H1 (cell line): ENCODE data around the gene CENPB.

Experiments
- CEBPB ChIP-seq: IDR thresholded peaks from 2 replicates; pipeline ENCODE4 v1.6.1; 2012; ENCODE audit warnings: low read depth, low read length
- CREB1 ChIP-seq: IDR thresholded peaks from 2 replicates; pipeline ENCODE4 v1.6.1; 2012; ENCODE audit warnings: inconsistent platforms
- EZH2 ChIP-seq: fragments of 200-600 bp; sonication (generic); IDR thresholded peaks from 2 replicates; pipeline ENCODE4 v1.7.1; 2012; ENCODE audit warnings: low read depth, mild to moderate bottlenecking, moderate library complexity, low read length, inconsistent platforms; ENCODE audit not compliant: severe bottlenecking
- POLR2A ChIP-seq, 2 experiments: IDR thresholded peaks; 1 replicate in 1 of 2; 2 replicates in 1 of 2; pipeline ENCODE4 v1.6.1; 2011; ENCODE audit warnings: low read depth in 2 of 2, low read length in 2 of 2, mild to moderate bottlenecking in 2 of 2; ENCODE audit errors: control extremely low read depth in 1 of 2
- SIRT6 ChIP-seq: IDR thresholded peaks from one replicate; pipeline ENCODE4 v1.7.1; 2012; ENCODE audit warnings: low read length, inconsistent platforms
- SP1 ChIP-seq: IDR thresholded peaks from 2 replicates; pipeline ENCODE4 v1.6.1; 2011; ENCODE audit warnings: low read depth, low read length
- TF ChIP-seq, protein P1 (sequence below), 3 experiments: IDR thresholded peaks; 1 replicate in 2 of 3; 2 replicates in 1 of 3; pipeline versions ENCODE4 v1.5.1 to v1.6.1; 2011; ENCODE audit warnings: low read length in 3 of 3, mild to moderate bottlenecking in 3 of 3, inconsistent platforms in 2 of 3, low read depth in 1 of 3, moderate library complexity in 1 of 3; ENCODE audit not compliant: insufficient read depth in 1 of 3; ENCODE audit errors: control extremely low read depth in 1 of 3
- TF ChIP-seq, protein P2 (sequence below): IDR thresholded peaks from 2 replicates; pipeline ENCODE4 v1.6.1; 2011; ENCODE audit warnings: low read length, improper control_type of control experiment

DNA sequence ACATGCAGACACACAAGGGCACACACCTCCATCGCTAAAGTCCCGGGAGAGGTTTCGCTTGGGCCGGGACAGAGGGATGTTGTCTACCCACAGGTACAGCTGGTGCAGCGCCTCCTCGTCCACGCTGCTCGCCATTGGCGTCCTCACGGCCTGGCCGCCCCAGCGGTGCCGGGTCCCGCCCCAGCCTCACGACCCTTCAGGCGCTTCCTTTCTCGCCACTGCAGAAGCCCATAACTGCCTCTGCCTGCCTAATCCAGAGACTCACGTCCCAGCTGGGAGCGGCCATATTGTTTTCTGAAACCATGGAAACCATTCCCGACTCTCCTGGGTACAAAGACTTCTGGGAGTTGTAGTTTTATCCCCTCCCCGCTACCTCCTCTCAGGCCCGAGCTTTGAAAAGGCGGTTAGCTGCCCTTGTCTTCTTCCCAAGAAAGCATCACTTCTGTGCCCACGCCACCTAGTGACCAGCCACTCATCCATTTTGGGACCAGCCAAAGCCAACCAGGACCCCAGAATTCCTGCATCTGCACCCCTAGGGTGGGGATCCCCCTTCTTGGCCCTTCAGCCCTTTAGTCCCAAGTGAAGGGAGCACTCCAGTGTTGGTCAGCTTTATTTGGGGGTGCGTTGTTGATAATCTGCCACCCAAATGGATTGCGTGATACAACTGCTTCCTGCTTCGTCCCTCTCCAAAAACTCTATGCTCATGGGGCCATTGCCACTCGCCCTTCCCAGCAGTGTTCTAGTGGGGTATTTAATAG, 5.2 kb downstream of the CENPB start, which contains the start of gene SPEF1:
- TF ChIP-seq SIRT6: no peak
- TF ChIP-seq POLR2A (IDR thresholded peaks at IDR 0.05; ENCODE audit: control extremely low read depth in 1 of 2, low read depth in 2 of 2, low read length in 2 of 2): no peak
- TF ChIP-seq, protein P1, sequence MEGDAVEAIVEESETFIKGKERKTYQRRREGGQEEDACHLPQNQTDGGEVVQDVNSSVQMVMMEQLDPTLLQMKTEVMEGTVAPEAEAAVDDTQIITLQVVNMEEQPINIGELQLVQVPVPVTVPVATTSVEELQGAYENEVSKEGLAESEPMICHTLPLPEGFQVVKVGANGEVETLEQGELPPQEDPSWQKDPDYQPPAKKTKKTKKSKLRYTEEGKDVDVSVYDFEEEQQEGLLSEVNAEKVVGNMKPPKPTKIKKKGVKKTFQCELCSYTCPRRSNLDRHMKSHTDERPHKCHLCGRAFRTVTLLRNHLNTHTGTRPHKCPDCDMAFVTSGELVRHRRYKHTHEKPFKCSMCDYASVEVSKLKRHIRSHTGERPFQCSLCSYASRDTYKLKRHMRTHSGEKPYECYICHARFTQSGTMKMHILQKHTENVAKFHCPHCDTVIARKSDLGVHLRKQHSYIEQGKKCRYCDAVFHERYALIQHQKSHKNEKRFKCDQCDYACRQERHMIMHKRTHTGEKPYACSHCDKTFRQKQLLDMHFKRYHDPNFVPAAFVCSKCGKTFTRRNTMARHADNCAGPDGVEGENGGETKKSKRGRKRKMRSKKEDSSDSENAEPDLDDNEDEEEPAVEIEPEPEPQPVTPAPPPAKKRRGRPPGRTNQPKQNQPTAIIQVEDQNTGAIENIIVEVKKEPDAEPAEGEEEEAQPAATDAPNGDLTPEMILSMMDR (IDR thresholded peaks at IDR 0.05; ENCODE audit: control extremely low read depth in 1 of 3, insufficient read depth in 1 of 3, low read depth in 1 of 3, low read length in 3 of 3): peak; percentile 41 to 71 (median 59); a peak in 3 of 4 replicates
- no peak for TF ChIP-seq CEBPB
- TF ChIP-seq CREB1: no peak; the same call in 1 of the 2 replicates
- no peak for TF ChIP-seq EZH2
- no peak for TF ChIP-seq SP1
- TF ChIP-seq, protein P2, sequence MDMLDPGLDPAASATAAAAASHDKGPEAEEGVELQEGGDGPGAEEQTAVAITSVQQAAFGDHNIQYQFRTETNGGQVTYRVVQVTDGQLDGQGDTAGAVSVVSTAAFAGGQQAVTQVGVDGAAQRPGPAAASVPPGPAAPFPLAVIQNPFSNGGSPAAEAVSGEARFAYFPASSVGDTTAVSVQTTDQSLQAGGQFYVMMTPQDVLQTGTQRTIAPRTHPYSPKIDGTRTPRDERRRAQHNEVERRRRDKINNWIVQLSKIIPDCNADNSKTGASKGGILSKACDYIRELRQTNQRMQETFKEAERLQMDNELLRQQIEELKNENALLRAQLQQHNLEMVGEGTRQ: no peak
